HAP-1 (cell line): Measurements from ENCODE around the gene KMT5B.
"Not testable (repeated sequence)": the region's sequence is repeated elsewhere in the genome, so short reads cannot be mapped to it uniquely, and the experiment has no call there.

Experiments used
- DNase-seq, 2 experiments: peaks; one replicate each; pipeline ENCODE4 v3.0.0-alpha.2; 2016 to 2020; ENCODE audit warnings: low spot score in 2 of 2
- H3K27me3 ChIP-seq: fragments of 250-450 bp; sonication (Bioruptor Pico); 2 replicates; pipeline ENCODE4 v1.5.1; 2020; ENCODE audit warnings: low read depth, mild to moderate bottlenecking, moderate library complexity
- H3K36me3 ChIP-seq: fragments of 250-450 bp; sonication (Bioruptor Pico); replicated peaks from 2 replicates; pipeline ENCODE4 v1.5.1; 2020; ENCODE audit warnings: mild to moderate bottlenecking
- H3K4me1 ChIP-seq: fragments of 250-450 bp; sonication (Bioruptor Pico); 2 replicates; pipeline ENCODE4 v1.5.1; 2020; ENCODE audit warnings: mild to moderate bottlenecking
- H3K4me3 ChIP-seq: fragments of 250-450 bp; sonication (Bioruptor Pico); 2 replicates; pipeline ENCODE4 v1.5.1; 2020; ENCODE audit warnings: mild to moderate bottlenecking, moderate library complexity
- H3K9me3 ChIP-seq: fragments of 250-450 bp; sonication (Bioruptor Pico); 2 replicates; pipeline ENCODE4 v1.5.1; 2020; ENCODE audit warnings: mild to moderate bottlenecking, moderate library complexity
- in situ Hi-C: fragments of 300-500 bp; cut with MboI; formaldehyde crosslinking; loops from 3 replicates; pipeline ENCODE4 v1.14.3; 2020; ENCODE audit warnings: low sequenced_read_pairs, inconsistent platforms, mixed read lengths

The KMT5B gene

GRCh38 chr11:68243847-68244246 is 30.8 kb upstream of the KMT5B start:
- H3K4me3 ChIP-seq, H3K9me3 ChIP-seq, H3K27me3 ChIP-seq, H3K4me1 ChIP-seq, DNase-seq, in situ Hi-C loops, H3K36me3 ChIP-seq: not testable (repeated sequence)

GRCh38 chr11:68242616-68243015 is 29.5 kb upstream of the KMT5B start:
- H3K27me3 ChIP-seq, result no peaks in the 10 kb centered on the region
- no peaks in the 10 kb centered on the region for H3K36me3 ChIP-seq
- DNase-seq, result no peak
- H3K4me3 ChIP-seq, result no peak overlapping the region
- H3K9me3 ChIP-seq, result no peaks in the 10 kb centered on the region
- no peaks in the 10 kb centered on the region for H3K4me1 ChIP-seq
- in situ Hi-C loops, result no loop called here

- DNase-seq, result no peak
- H3K36me3 ChIP-seq, result no peaks in the 10 kb centered on the region
- no peaks in the 10 kb centered on the region for H3K4me1 ChIP-seq
- H3K27me3 ChIP-seq, result 0 out of 2 replicates have a peak, but pooled peaks cover 3% of the 10 kb centered on the region
- no peak overlapping the region for H3K4me3 ChIP-seq
- peaks cover 4% of the 10 kb centered on the region; the same call in 1 of the 2 replicates for H3K9me3 ChIP-seq
- in situ Hi-C loops, result no loop called here
Measured at GRCh38 chr11:68231621-68232020, 18.5 kb upstream of the KMT5B start.

DNA sequence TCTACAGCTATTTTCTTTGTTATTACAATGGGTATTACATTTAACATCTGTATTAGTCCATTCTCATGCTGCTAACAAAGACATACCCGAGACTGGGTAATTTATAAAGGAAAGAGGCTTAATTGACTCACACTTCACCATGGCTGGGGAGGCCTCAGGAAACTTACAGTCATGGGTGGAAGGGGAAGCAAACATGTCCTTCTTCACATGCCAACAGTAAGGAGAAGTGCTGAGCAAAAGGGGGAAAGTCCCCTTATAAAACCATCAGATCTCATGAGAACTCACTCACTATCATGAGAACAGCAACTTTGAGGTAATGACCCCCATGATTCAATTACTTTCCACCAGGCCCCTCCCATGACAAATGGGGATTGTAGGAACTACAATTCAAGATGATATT is 16.5 kb upstream of the KMT5B start:
- Histone ChIP-seq H3K9me3 (peaks cover 4% of the 10 kb centered on the region; the same call in 1 of the 2 replicates), H3K4me3 (no peak overlapping the region), H3K36me3 (no peaks in the 10 kb centered on the region), H3K27me3 (no peaks in the 10 kb centered on the region), H3K4me1 (no peaks in the 10 kb centered on the region)
- in situ Hi-C loops, result no loop called here
- DNase-seq, result no peak

GRCh38 chr11:68226421-68226820 is 13.3 kb upstream of the KMT5B start:
- Histone ChIP-seq H3K36me3 (no peaks in the 10 kb centered on the region), H3K27me3 (no peaks in the 10 kb centered on the region), H3K4me1 (no peaks in the 10 kb centered on the region), H3K9me3 (peaks cover 4% of the 10 kb centered on the region; the same call in 1 of the 2 replicates), H3K4me3 (no peak overlapping the region)
- in situ Hi-C loops, result no loop called here
- no peak for DNase-seq

- H3K9me3 ChIP-seq, result peaks cover 4% of the 10 kb centered on the region; the same call in 1 of the 2 replicates
- in situ Hi-C loops, result no loop called here
- H3K4me1 ChIP-seq, result no peaks in the 10 kb centered on the region
- no peaks in the 10 kb centered on the region for H3K36me3 ChIP-seq
- no peak for DNase-seq
- peaks cover 2% of the 10 kb centered on the region for H3K27me3 ChIP-seq
- no peak overlapping the region for H3K4me3 ChIP-seq
Measured at GRCh38 chr11:68224606-68225005, 11.5 kb upstream of the KMT5B start.

GRCh38 chr11:68223275-68223674 is 10.2 kb upstream of the KMT5B start:
- H3K27me3 ChIP-seq, result peaks cover 2% of the 10 kb centered on the region
- no peak overlapping the region for H3K4me3 ChIP-seq
- H3K36me3 ChIP-seq, result no peaks in the 10 kb centered on the region
- H3K4me1 ChIP-seq, result no peaks in the 10 kb centered on the region
- in situ Hi-C loops, result no loop called here
- no peaks in the 10 kb centered on the region for H3K9me3 ChIP-seq
- no peak for DNase-seq

- Histone ChIP-seq H3K4me3 (no peak overlapping the region), H3K27me3 (peaks cover 2% of the 10 kb centered on the region), H3K36me3 (no peaks in the 10 kb centered on the region), H3K9me3 (no peaks in the 10 kb centered on the region), H3K4me1 (no peaks in the 10 kb centered on the region)
- in situ Hi-C loops, result no loop called here
- DNase-seq, result no peak
Measured at GRCh38 chr11:68221406-68221805, 8.3 kb upstream of the KMT5B start.

GRCh38 chr11:68216171-68216938 is 3.3 kb upstream of the KMT5B start:
- Histone ChIP-seq H3K4me1 (no peaks in the 10 kb centered on the region), H3K9me3 (no peaks in the 10 kb centered on the region), H3K4me3 (no peak overlapping the region), H3K27me3 (peaks cover 2% of the 10 kb centered on the region), H3K36me3 (no peaks in the 10 kb centered on the region)
- in situ Hi-C loops, result no loop called here
- no peak for DNase-seq

DNA sequence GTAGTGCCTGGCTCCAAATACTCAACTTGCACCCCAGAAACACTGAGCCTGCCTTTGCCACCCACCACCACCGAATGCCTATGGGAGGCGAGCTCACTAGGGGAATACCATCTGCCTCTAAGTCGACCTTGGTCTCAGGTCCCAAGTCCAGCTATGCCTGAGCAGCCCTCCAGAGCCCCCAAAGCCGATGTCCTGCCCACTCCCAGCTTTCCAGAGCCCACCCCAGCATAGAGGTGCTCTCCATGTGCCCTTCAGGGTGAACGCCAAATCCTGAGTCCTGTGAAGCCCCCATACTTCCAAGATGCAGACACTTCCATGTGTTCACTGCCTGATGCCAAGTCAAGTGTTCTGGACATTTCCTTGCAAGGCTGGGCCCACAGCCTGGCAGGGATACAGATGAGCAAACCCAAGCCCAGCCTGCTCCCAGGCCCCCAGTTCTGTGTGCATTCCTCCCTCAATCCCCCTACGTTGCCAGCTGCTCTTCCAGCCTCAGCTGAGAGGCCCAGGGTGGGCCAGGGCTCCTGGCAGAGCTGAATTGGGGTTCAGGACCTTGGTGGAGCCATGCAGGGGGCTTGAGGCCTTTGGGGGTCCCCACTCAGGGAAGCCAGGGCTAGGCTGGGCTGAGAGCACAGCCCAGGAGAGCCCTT is 2.6 kb upstream of the KMT5B start:
- Histone ChIP-seq H3K36me3 (no peaks in the 10 kb centered on the region), H3K9me3 (no peaks in the 10 kb centered on the region), H3K27me3 (peaks cover 2% of the 10 kb centered on the region), H3K4me1 (no peaks in the 10 kb centered on the region), H3K4me3 (no peak overlapping the region)
- no peak for DNase-seq
- in situ Hi-C loops, result no loop called here

- in situ Hi-C loops, result no loop called here
- H3K36me3 ChIP-seq, result no peaks in the 10 kb centered on the region
- no peak for DNase-seq
- H3K9me3 ChIP-seq, result no peaks in the 10 kb centered on the region
- H3K4me3 ChIP-seq, result no peak overlapping the region
- H3K4me1 ChIP-seq, result 0 out of 2 replicates have a peak, but pooled peaks cover 3% of the 10 kb centered on the region
- H3K27me3 ChIP-seq, result peaks cover 2% of the 10 kb centered on the region
Measured at GRCh38 chr11:68215087-68215445, 2.0 kb upstream of the KMT5B start.

- Histone ChIP-seq H3K4me1 (peaks cover 4% of the 10 kb centered on the region; the same call in 1 of the 2 replicates), H3K36me3 (no peaks in the 10 kb centered on the region), H3K9me3 (no peaks in the 10 kb centered on the region), H3K27me3 (no peaks in the 10 kb centered on the region; the same call in 1 of the 2 replicates), H3K4me3 (peak overlapping the region; percentile 65)
- in situ Hi-C loops, result no loop called here
- DNase-seq, result peak in 1 of 2 experiments; percentile 31
Measured at GRCh38 chr11:68214173-68215086, 1.3 kb upstream of the KMT5B start.

DNA sequence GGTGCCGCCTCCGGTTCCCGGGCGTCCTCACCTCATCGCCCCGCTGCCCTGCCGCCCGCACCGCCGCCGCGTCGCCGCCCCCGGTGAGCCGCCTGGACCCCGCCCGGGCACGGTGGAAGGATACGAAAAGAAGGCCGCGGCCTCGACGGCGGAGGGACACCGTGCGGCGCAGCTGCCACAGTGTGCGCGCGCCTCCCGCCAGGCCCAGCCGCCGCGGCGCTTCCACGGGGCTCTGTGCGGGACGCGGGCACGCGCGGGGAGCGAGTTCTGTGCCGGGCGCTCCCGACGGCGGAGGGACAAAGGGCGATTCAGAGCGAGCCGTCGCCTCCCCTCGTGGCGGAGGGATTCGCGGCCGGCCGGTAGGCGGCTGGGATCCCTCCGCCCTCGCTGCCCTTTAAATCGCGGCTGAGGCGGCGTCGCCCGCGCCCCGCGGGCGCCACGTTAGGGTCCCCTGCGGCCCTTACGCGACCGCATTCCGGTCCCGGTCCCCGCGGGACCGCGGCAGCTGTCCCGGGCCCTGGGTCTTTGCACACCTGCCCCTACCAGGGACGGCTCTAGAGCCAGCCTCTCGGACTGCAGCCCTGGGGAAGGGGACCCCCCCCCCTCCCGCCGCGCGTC is 568 bp upstream of the KMT5B start:
- no peaks in the 10 kb centered on the region for H3K36me3 ChIP-seq
- DNase-seq, result peak; percentile 82 to 90
- no peaks in the 10 kb centered on the region for H3K27me3 ChIP-seq
- peak overlapping the region; percentile 65 for H3K4me3 ChIP-seq
- peaks cover 6% of the 10 kb centered on the region; the same call in 1 of the 2 replicates for H3K4me1 ChIP-seq
- in situ Hi-C loops, result no loop called here
- no peaks in the 10 kb centered on the region for H3K9me3 ChIP-seq
